CD8-positive, alpha-beta memory T cell (primary cell): ENCODE results near the gene C16orf46. TPM values are rescaled to one million over a fixed set of nuclear protein-coding genes. Genes with fewer than 3 reads are reported as not detected.
"Not testable (repeated sequence)": the region's sequence is repeated elsewhere in the genome, so short reads cannot be mapped to it uniquely, and the experiment has no call there.

Experiments
- CTCF ChIA-PET: fragments of 350-600 bp; sonication (Branson Sonifier 250); formaldehyde crosslinking; loops from one replicate; lab custom pipeline; 2021; ENCODE audit warnings: antibody characterized with exemption; lab: Charles Lee
- POLR2A ChIA-PET: fragments of 350-600 bp; sonication (Branson Sonifier 250); formaldehyde crosslinking; loops from one replicate; lab custom pipeline; 2021; ENCODE audit warnings: antibody characterized with exemption; lab: Charles Lee
- DNase-seq, 5 donors: peaks; one replicate each; pipeline versions ENCODE4 v3.0.0 to v3.0.0-alpha.2; 2020 to 2022; ENCODE audit warnings: mixed read lengths in 1 of 5
- H3K27ac ChIP-seq: one replicate; pipeline ENCODE4 v1.7.0; 2013; ENCODE audit warnings: low read depth, mild to moderate bottlenecking, low read length, moderate library complexity
- H3K27me3 ChIP-seq: 2 replicates; pipeline ENCODE4 v1.7.0; 2013; ENCODE audit warnings: low read length, mild to moderate bottlenecking; ENCODE audit not compliant: insufficient read depth, poor library complexity, severe bottlenecking
- H3K36me3 ChIP-seq: 2 replicates; pipeline ENCODE4 v1.7.0; 2013; ENCODE audit warnings: mild to moderate bottlenecking, low read length, moderate library complexity; ENCODE audit not compliant: insufficient read depth
- H3K4me1 ChIP-seq: 2 replicates; pipeline ENCODE4 v1.7.0; 2013; ENCODE audit warnings: mild to moderate bottlenecking, low read length, moderate library complexity; ENCODE audit not compliant: insufficient read depth
- H3K4me3 ChIP-seq: 2 replicates; pipeline ENCODE4 v1.7.0; 2013; ENCODE audit warnings: mild to moderate bottlenecking, low read length
- H3K9me3 ChIP-seq: 2 replicates; pipeline ENCODE4 v1.7.0; 2013; ENCODE audit warnings: mild to moderate bottlenecking, low read length
- H3K27ac Mint-ChIP-seq, 8 donors: one replicate each; pipeline ENCODE4 v1.8.0; 2020 to 2021; ENCODE audit warnings: mixed read lengths in 8 of 8, mild to moderate bottlenecking in 6 of 8, inconsistent platforms in 3 of 8, moderate library complexity in 3 of 8
- H3K27me3 Mint-ChIP-seq, 2 donors: one replicate each; pipeline ENCODE4 v1.8.0; 2020 to 2021; ENCODE audit warnings: mixed read lengths in 2 of 2, mild to moderate bottlenecking in 1 of 2, moderate library complexity in 1 of 2
- H3K36me3 Mint-ChIP-seq, 3 donors: one replicate each; pipeline ENCODE4 v1.8.0; 2020 to 2021; ENCODE audit warnings: mixed read lengths in 3 of 3, inconsistent platforms in 1 of 3, mild to moderate bottlenecking in 1 of 3
- H3K4me1 Mint-ChIP-seq, 3 donors: one replicate each; pipeline ENCODE4 v1.8.0; 2020 to 2021; ENCODE audit warnings: mixed read lengths in 3 of 3, inconsistent platforms in 1 of 3, mild to moderate bottlenecking in 1 of 3
- H3K4me3 Mint-ChIP-seq, 7 donors: one replicate each; pipeline ENCODE4 v1.8.0; 2020 to 2021; ENCODE audit warnings: mixed read lengths in 7 of 7, mild to moderate bottlenecking in 6 of 7, moderate library complexity in 4 of 7, inconsistent platforms in 2 of 7
- H3K9me3 Mint-ChIP-seq, 5 donors: one replicate each; pipeline ENCODE4 v1.8.0; 2020 to 2022; ENCODE audit warnings: mixed read lengths in 5 of 5, mild to moderate bottlenecking in 3 of 5, moderate library complexity in 2 of 5, inconsistent platforms in 1 of 5
- polyA plus RNA-seq: library from polyadenylated mRNA; unstranded; fragments of 300-500 nt; fragmentation: Illumina TruSeq; gene quantifications from one replicate; pipeline ENCODE4 v1.2.3, GENCODE V29; 2021
- total RNA-seq, 2 experiments: library from RNA; stranded (reverse); gene quantifications; one replicate each; pipeline ENCODE4 v1.2.3, GENCODE V29; 2021

C16orf46 gene, protein sequence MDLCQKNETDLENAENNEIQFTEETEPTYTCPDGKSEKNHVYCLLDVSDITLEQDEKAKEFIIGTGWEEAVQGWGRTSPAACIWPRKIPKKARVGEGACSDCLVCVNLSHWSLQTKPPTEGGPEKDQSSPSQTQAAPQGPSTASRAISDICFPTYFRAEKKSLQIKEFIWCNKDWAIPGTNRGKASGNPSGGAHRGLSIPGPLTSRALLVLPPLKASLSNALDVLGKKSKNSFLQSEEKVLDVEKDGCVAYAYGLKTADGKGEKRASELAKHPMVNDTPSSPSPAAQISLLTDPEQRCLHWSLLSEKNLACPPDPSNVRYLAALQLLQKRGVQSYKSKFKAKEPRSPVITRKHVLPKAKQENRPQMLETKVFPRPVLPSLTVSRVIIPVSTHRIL
- under 1 TPM in 1 of 2 experiments, not detected in 1; 0.59 TPM for total RNA-seq
- polyA plus RNA-seq: 0.93 TPM

DNA sequence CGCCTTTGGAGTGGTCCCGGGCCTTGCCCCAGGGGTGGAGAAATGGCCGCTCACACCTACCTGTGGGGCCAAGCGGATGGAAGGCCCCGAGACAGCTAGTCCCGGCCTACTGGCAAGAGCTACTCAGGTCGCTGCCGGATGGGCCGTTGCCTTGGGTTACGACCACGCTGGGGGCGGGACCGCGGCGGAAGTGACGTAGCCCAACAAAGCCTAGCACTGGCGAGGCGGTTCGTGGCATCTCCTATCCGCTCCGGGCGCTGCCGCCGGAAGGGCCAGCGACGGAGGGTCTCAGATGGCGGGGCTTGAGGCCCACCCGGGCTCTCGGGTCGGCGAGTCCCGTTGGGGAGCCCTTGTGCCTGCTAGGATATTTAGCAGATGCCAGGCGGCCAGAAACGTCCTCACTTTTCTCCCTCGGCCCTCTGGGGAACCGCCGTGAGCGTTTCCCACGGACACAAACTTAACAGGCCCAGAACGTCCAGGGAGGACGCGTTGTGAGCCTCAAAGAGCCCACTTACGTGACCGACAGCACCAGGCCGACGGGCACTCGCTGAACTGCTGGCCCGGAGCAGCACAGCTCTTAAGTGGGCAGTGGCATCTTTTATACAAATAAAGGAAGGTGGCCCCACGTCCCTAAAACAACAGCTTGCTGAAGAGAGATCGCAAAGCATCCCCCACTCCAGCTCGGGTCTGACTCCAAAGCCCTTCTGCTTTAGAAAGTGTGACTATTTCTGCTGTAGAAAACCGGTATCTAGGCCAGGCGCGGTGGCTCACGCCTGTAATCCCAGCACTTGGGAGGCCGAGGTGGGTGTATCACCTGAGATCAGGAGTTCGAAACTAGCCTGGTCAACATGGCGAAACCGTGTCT, at the start of gene C16orf46:
TSS of gene C16orf46 (minus strand) at position 163 of the 865 bp plus-strand sequence. CDS start 13,283 bp downstream, outside the sequence.
- Histone ChIP-seq H3K9me3 (no peaks in the 10 kb centered on the region), H3K27ac (peak within 1 kb of the TSS; percentile 95), H3K36me3 (no peaks in the 10 kb centered on the region), H3K27me3 (no peaks in the 10 kb centered on the region), H3K4me3 (peak within 1 kb of the TSS; percentile 79), H3K4me1 (peaks cover 10% of the 10 kb centered on the region)
- peak within 1 kb of the TSS in 3 of 7 donors; percentile 27 to 39 (median 38) for H3K4me3 Mint-ChIP-seq
- H3K36me3 Mint-ChIP-seq: peaks cover 0 to 2% (median 0%) of the 10 kb centered on the region in 3 donors
- H3K27ac Mint-ChIP-seq: peak within 1 kb of the TSS in 2 of 8 donors; percentile 17 to 52
- no peaks in the 10 kb centered on the region for H3K9me3 Mint-ChIP-seq
- POLR2A ChIA-PET: interaction anchor here (1.0 to 2.5 kb wide), 4 partner anchors 42 to 237 kb away, joined by 3 to 18 read pairs (median 10); partner anchors contain the start of genes ATMIN, CENPN, CMC2 and GAN
- DNase-seq: peak; percentile 94 to 98 (median 96)
- peaks cover 3 to 5% (median 4%) of the 10 kb centered on the region in 3 donors for H3K4me1 Mint-ChIP-seq
- peaks cover 0 to 2% of the 10 kb centered on the region in 2 donors for H3K27me3 Mint-ChIP-seq
- CTCF ChIA-PET: interaction anchor here (0.7 to 4.1 kb wide), 3 partner anchors 39 to 70 kb away, joined by 3 to 39 read pairs (median 4); partner anchors contain the start of genes ATMIN, CENPN and CMC2

DNA sequence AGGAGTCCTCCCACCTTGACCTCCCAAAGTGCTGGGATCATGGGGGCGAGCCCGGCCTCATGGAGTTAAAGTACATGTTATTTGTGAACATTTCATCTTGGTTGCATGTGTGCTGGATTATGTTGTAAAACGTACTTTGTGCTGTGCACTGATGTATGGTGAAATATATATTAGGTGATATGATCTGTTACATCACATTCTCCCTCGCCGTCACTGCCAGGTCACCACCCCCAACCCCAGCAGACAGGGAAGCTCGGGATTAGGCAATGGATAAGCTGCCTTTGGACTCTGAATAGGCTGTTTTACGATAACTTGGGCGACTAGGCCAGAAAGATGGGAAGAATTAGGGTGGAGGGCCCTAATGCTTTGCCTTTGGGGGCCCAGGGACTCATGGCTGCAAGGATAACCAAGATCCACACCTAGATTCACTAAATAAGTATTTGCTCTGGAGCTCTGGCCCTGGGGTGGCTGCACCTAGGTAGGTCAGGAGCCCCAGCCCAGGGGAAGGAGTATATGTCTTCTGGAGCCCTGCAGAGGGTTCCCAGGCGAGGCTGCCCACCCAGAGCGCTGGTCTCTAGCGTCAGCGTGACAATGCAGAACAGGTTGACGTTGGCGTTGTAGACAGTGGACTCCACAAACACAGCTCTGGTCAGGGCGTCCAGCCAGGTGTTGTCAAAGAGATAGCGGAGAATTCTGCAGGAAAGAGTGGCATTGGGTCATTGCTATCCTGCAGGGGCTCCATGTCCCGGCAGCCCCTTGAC, 46.2 kb upstream of the C16orf46 start:
- Mint-ChIP-seq H3K36me3 (no peaks in the 10 kb centered on the region), H3K4me1 (no peaks in the 10 kb centered on the region), H3K27ac (no peak overlapping the region), H3K4me3 (no peak overlapping the region), H3K27me3 (peaks cover 13 to 14% of the 10 kb centered on the region in 2 donors), H3K9me3 (no peaks in the 10 kb centered on the region)
- CTCF ChIA-PET: no interaction called here
- Histone ChIP-seq H3K36me3 (no peaks in the 10 kb centered on the region), H3K4me3 (no peak overlapping the region), H3K27me3 (no peaks in the 10 kb centered on the region), H3K27ac (no peak overlapping the region), H3K4me1 (no peaks in the 10 kb centered on the region), H3K9me3 (no peaks in the 10 kb centered on the region)
- no peak for DNase-seq
- POLR2A ChIA-PET: no interaction called here

DNA sequence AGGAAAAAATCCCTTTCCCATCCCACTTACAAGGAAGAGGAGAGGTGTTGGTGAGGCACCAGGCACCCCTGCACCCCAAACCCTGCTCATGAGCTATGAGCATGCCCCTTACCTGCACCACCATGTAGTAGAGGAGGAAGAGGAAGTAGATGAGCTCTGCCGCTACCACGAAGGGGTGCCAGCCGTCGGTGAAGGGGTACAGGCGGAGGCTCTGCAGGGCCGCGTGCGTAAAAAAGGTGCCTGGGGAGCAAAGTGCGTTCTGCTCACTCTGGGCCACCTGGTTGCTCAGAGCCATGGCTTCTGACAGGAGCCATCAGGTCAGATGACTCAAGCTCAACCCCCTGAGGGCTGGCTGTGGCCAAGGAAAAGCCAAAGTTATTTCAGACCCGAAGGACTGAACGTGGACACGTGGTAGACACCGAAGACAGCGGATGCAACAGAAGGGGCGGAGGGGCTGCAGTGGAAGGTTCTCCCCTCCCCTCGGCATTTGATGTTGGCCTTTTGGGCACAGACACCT, 44.5 kb upstream of the C16orf46 start:
- peaks cover 13 to 14% of the 10 kb centered on the region in 2 donors for H3K27me3 Mint-ChIP-seq
- Histone ChIP-seq H3K27ac (no peak overlapping the region), H3K4me3 (no peak overlapping the region), H3K27me3 (no peaks in the 10 kb centered on the region), H3K4me1 (no peaks in the 10 kb centered on the region), H3K9me3 (no peaks in the 10 kb centered on the region), H3K36me3 (no peaks in the 10 kb centered on the region)
- POLR2A ChIA-PET: no interaction called here
- H3K27ac Mint-ChIP-seq: no peak overlapping the region
- H3K4me1 Mint-ChIP-seq: no peaks in the 10 kb centered on the region
- no peaks in the 10 kb centered on the region for H3K9me3 Mint-ChIP-seq
- no peak for DNase-seq
- no peaks in the 10 kb centered on the region for H3K36me3 Mint-ChIP-seq
- CTCF ChIA-PET: no interaction called here
- H3K4me3 Mint-ChIP-seq: no peak overlapping the region

DNA sequence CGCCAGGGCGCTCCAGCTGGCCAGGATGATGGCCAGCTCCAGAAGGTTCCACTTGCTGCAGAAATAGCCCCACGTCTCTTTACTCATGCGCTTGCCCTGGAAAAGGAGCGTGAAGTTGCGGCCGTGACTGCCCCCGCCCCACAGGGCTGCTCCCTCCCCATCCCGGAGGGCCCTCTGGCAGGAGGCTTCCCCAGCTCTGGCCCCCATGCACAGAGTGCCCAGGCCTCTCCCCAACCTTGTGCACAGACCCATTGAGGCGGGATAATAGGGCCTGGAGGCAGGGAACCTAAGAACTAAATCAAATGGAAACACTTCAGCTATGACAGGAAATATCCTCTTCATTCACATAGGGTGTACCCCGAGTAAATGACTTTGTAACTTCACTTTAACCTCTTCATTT, 40.4 kb upstream of the C16orf46 start:
- no peak overlapping the region for H3K27ac Mint-ChIP-seq
- Histone ChIP-seq H3K4me3 (no peak overlapping the region), H3K36me3 (no peaks in the 10 kb centered on the region), H3K27ac (no peak overlapping the region), H3K9me3 (no peaks in the 10 kb centered on the region), H3K4me1 (no peaks in the 10 kb centered on the region), H3K27me3 (no peaks in the 10 kb centered on the region)
- no peaks in the 10 kb centered on the region for H3K9me3 Mint-ChIP-seq
- peaks cover 17% of the 10 kb centered on the region in 2 donors for H3K27me3 Mint-ChIP-seq
- no peak for DNase-seq
- ChIA-PET CTCF (no interaction called here), POLR2A (no interaction called here)
- H3K4me1 Mint-ChIP-seq: no peaks in the 10 kb centered on the region
- H3K36me3 Mint-ChIP-seq: no peaks in the 10 kb centered on the region
- H3K4me3 Mint-ChIP-seq: no peak overlapping the region

DNA sequence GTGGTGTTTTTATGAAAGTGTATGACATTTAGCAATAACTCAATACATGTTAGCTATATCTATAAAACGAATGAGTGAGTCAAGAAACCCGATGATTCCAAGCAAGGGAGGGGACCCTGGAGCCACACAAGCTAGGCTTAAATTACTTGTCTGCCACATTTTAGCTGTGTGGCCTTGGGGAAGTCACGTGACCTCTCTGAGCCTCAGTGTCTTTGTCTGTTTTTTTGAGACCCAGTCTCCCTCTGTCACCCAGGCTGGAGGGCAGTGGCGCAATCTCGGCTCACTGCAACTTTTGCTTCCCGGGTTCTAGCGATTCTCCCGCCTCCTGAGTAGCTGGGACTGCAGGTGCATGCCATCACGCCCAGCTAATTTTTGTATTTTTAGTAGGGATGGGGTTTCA, 39.2 kb upstream of the C16orf46 start:
- H3K9me3 ChIP-seq: no peaks in the 10 kb centered on the region
- no peak overlapping the region for H3K4me3 ChIP-seq
- no peak overlapping the region for H3K27ac ChIP-seq
- Mint-ChIP-seq H3K9me3 (no peaks in the 10 kb centered on the region), H3K4me1 (no peaks in the 10 kb centered on the region), H3K27me3 (peaks cover 19 to 21% of the 10 kb centered on the region in 2 donors), H3K27ac (no peak overlapping the region), H3K4me3 (no peak overlapping the region), H3K36me3 (no peaks in the 10 kb centered on the region)
- no peaks in the 10 kb centered on the region for H3K4me1 ChIP-seq
- CTCF ChIA-PET: no interaction called here
- no peaks in the 10 kb centered on the region for H3K36me3 ChIP-seq
- DNase-seq: no peak
- POLR2A ChIA-PET: no interaction called here
- no peaks in the 10 kb centered on the region for H3K27me3 ChIP-seq

DNA sequence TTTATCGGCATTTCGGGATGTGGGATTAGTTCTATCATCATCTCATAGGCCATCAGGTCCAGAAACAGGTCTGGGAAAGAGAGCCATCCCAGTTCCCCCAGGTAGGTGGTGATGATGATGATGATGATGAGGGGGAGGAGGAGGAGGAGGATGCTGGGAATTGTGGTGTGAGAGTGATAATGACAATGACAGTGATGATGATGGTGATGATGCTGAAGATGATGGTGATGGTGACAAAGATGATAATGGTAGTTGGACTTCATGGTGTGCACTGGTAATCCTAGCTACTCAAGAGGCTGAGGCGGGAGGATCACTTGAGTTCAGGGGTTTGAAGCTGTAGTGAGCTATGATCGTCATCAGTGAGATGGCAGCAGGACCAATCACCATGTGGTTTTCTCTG, 35.4 kb upstream of the C16orf46 start:
- Histone ChIP-seq H3K36me3 (no peaks in the 10 kb centered on the region), H3K4me1 (no peaks in the 10 kb centered on the region), H3K9me3 (no peaks in the 10 kb centered on the region), H3K4me3 (no peak overlapping the region), H3K27me3 (no peaks in the 10 kb centered on the region), H3K27ac (no peak overlapping the region)
- DNase-seq: no peak
- no peak overlapping the region for H3K27ac Mint-ChIP-seq
- H3K4me3 Mint-ChIP-seq: no peak overlapping the region
- ChIA-PET POLR2A (no interaction called here), CTCF (no interaction called here)
- no peaks in the 10 kb centered on the region for H3K4me1 Mint-ChIP-seq
- H3K27me3 Mint-ChIP-seq: peaks cover 9 to 27% of the 10 kb centered on the region in 2 donors
- no peaks in the 10 kb centered on the region for H3K36me3 Mint-ChIP-seq
- H3K9me3 Mint-ChIP-seq: no peaks in the 10 kb centered on the region

DNA sequence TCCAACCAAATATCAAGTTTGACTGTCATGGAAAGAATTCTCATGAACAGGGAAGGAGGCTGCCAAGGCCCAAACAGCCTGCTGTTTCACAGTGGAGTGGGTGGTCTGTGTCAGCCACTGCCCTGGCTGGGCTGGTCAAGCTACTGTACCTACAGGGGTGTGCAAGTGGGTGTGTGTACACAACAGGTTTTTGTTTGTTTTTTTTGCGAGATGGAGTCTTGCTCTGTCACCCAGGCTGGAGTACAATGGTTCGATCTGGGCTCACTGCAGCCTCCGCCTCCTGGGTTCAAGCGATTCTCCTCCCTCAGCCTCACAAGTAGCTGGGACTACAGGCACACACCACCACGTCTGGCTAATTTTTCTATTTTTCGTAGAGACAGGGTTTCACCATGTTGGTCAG, 32.2 kb upstream of the C16orf46 start:
- H3K36me3 ChIP-seq, H3K27ac ChIP-seq, CTCF ChIA-PET, H3K9me3 ChIP-seq, H3K27me3 ChIP-seq, H3K4me3 Mint-ChIP-seq, H3K9me3 Mint-ChIP-seq, H3K4me3 ChIP-seq, H3K36me3 Mint-ChIP-seq, H3K4me1 ChIP-seq, H3K27ac Mint-ChIP-seq, POLR2A ChIA-PET, DNase-seq, H3K4me1 Mint-ChIP-seq: not testable (repeated sequence)
- peaks cover 9 to 23% of the 10 kb centered on the region in 2 donors for H3K27me3 Mint-ChIP-seq
